Karpas-422 (cell line): ENCODE data around the gene ROMO1. TPM values are rescaled to one million over a fixed set of nuclear protein-coding genes. Genes with fewer than 3 reads are reported as not detected.

Experiments
- DNase-seq: peaks from one replicate; pipeline ENCODE4 v3.0.0-alpha.2; 2015
- H2AFZ ChIP-seq: fragments of 200-600 bp; sonication (generic); 2 replicates; pipeline ENCODE4 v1.6.1; 2014; ENCODE audit warnings: antibody characterized with exemption, low read length, mixed read lengths
- H3K27ac ChIP-seq: fragments of 200-600 bp; sonication (generic); 2 replicates; pipeline ENCODE4 v1.5.1; 2014; ENCODE audit warnings: mild to moderate bottlenecking, low read length, moderate library complexity
- H3K27me3 ChIP-seq: fragments of 200-600 bp; sonication (generic); 2 replicates; pipeline ENCODE4 v1.6.1; 2014; ENCODE audit warnings: low read length, mixed read lengths
- H3K36me3 ChIP-seq: fragments of 200-600 bp; sonication (generic); 2 replicates; pipeline ENCODE4 v1.6.1; 2014; ENCODE audit warnings: low read length, mixed read lengths; ENCODE audit not compliant: insufficient read depth
- H3K4me1 ChIP-seq: fragments of 200-600 bp; sonication (generic); 2 replicates; pipeline ENCODE4 v1.6.1; 2014; ENCODE audit warnings: mild to moderate bottlenecking, low read length, mixed read lengths
- H3K4me2 ChIP-seq: fragments of 200-600 bp; sonication (generic); 2 replicates; pipeline ENCODE4 v1.6.1; 2014; ENCODE audit warnings: low read length, low read depth, mild to moderate bottlenecking; ENCODE audit not compliant: poor library complexity, severe bottlenecking
- H3K4me3 ChIP-seq: fragments of 200-600 bp; sonication (generic); 2 replicates; pipeline ENCODE4 v1.5.1; 2014; ENCODE audit warnings: mild to moderate bottlenecking, antibody characterized with exemption, low read length, mixed read lengths
- H3K79me2 ChIP-seq: fragments of 200-600 bp; sonication (generic); 2 replicates; pipeline ENCODE4 v1.6.1; 2014; ENCODE audit warnings: mild to moderate bottlenecking, low read length, mixed read lengths
- H3K9ac ChIP-seq: fragments of 200-600 bp; sonication (generic); 2 replicates; pipeline ENCODE4 v1.6.0; 2014; ENCODE audit warnings: low read length
- H3K9me2 ChIP-seq: fragments of 200-600 bp; sonication (generic), shearing (Covaris generic); replicated peaks from 2 replicates; pipeline ENCODE4 v1.6.0; 2014; ENCODE audit warnings: mild to moderate bottlenecking, low read length, moderate library complexity; ENCODE audit not compliant: insufficient read depth
- H3K9me3 ChIP-seq: fragments of 300-700, 200-600 bp; sonication (generic); 2 replicates; pipeline ENCODE4 v1.6.1; 2014; ENCODE audit warnings: low read length, mixed read lengths
- H4K20me1 ChIP-seq: fragments of 200-600 bp; sonication (generic); 2 replicates; pipeline ENCODE4 v1.6.1; 2014; ENCODE audit warnings: mild to moderate bottlenecking, antibody characterized with exemption, low read length, low read depth; ENCODE audit not compliant: insufficient read depth
- total RNA-seq: library from RNA; depleted of rRNA; stranded (reverse); fragments of >200 nt; shearing (Covaris generic); gene quantifications from 2 replicates; pipeline ENCODE4 v1.2.3, GENCODE V29; 2014; ENCODE audit warnings: low replicate concordance

Gene ROMO1
- total RNA-seq, 1 experiment from 2014 or later: 242 TPM

DNA sequence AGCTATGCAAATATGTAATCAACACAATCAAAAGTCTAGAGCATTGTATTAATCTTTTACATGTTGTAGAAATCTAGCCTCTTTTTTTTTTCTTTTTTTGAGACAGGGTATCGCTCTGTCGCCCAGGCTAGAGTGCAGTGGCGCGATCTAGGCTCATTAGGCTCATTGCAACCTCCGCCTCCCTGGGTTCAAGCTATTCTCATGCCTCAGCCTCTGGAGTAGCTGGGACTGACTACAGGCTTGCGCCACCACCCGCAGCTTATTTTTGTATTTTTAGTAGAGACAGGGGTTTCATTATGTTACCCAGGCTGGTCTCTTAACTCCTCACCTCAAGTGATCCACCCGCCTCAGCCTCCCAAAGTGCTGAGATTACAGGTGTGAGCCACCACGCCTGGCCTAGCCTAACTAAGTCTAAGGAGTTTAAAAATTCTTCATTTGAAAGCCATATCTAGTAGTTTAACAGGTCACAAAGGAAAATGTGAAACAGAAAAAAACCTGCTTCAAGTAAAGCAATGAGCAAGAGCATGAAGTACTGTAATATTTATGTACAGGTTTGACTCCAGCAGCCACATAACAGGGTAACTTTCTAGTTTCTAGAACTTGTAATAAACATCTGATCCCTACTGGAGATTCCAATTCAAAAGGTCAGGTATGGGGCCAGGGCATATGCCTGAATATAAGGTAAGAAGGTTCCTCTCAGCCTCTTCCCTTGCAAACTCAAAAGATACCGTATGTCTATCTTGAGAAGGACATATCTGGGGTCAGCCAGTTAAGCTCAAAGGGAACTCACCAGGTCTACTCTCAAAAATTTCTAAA, 38.9 kb upstream of the ROMO1 start:
- Histone ChIP-seq H2AFZ (no peak overlapping the region), H3K27me3 (no peaks in the 10 kb centered on the region), H3K4me1 (peaks cover 43% of the 10 kb centered on the region), H3K9me2 (no peaks in the 10 kb centered on the region), H3K79me2 (peaks cover 93% of the 10 kb centered on the region), H3K4me3 (no peak overlapping the region), H3K36me3 (peaks cover 49% of the 10 kb centered on the region), H4K20me1 (peaks cover 82% of the 10 kb centered on the region), H3K4me2 (peak overlapping the region; percentile 96), H3K27ac (no peak overlapping the region), H3K9ac (no peak overlapping the region), H3K9me3 (no peaks in the 10 kb centered on the region)
- DNase-seq: no peak

DNA sequence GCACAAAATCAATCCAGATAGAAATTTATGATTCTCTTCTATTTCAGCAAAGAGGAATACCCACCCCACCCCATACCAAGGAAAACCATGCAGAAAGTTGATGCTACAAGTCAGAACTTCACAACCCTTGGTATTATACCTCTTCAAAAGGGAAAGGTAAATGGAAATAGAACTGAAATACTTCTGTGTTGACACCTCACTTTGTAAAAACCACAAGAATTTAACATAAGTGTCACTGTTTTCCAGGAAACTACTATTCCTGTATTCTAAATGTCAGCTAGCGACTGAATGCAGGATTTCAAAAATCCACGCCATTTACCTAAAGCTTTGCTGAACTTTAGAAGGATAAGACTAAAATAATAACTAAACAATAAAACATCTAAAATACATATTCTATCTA, 38.2 kb upstream of the ROMO1 start:
- no peak overlapping the region for H3K9ac ChIP-seq

DNA sequence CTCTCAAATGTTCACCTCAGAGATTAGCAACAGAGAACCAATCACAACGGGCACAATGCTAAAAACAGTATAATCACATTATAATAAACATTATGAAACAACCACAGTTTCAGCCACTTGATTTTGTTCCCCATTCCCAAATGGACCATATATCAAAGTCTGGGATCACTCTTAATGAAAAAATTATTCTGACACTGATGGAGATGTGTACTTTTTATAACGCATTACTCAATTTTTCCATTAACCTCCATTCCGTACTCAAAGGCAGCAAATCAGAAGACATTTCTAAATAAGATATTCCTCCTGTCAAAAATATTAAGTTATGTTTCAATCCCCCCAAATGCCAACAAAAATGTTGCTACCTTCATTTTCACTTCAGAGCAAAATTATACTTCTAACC, 37.3 kb upstream of the ROMO1 start:
- H3K4me3 ChIP-seq: peak overlapping the region; percentile 96
- no peak overlapping the region for H3K27ac ChIP-seq
- peaks cover 77% of the 10 kb centered on the region for H3K79me2 ChIP-seq
- H3K36me3 ChIP-seq: peaks cover 33% of the 10 kb centered on the region
- no peaks in the 10 kb centered on the region for H3K9me2 ChIP-seq
- H3K4me2 ChIP-seq: peak overlapping the region; percentile 96
- H3K9ac ChIP-seq: peak overlapping the region; percentile 93; the same call in 1 of the 2 replicates
- no peak for DNase-seq
- H3K9me3 ChIP-seq: no peaks in the 10 kb centered on the region
- H2AFZ ChIP-seq: no peak overlapping the region
- peaks cover 69% of the 10 kb centered on the region for H4K20me1 ChIP-seq
- H3K27me3 ChIP-seq: no peaks in the 10 kb centered on the region
- H3K4me1 ChIP-seq: peaks cover 43% of the 10 kb centered on the region

More for the DNA sequence above, 38.2 kb upstream of the ROMO1 start:
- Histone ChIP-seq H3K27ac (no peak overlapping the region), H4K20me1 (peaks cover 77% of the 10 kb centered on the region), H2AFZ (no peak overlapping the region), H3K9me3 (no peaks in the 10 kb centered on the region), H3K27me3 (no peaks in the 10 kb centered on the region), H3K4me2 (peak overlapping the region; percentile 96), H3K36me3 (peaks cover 42% of the 10 kb centered on the region), H3K4me3 (no peak overlapping the region; the same call in 1 of the 2 replicates), H3K79me2 (peaks cover 86% of the 10 kb centered on the region), H3K9me2 (no peaks in the 10 kb centered on the region), H3K4me1 (peaks cover 43% of the 10 kb centered on the region)
- DNase-seq: no peak

DNA sequence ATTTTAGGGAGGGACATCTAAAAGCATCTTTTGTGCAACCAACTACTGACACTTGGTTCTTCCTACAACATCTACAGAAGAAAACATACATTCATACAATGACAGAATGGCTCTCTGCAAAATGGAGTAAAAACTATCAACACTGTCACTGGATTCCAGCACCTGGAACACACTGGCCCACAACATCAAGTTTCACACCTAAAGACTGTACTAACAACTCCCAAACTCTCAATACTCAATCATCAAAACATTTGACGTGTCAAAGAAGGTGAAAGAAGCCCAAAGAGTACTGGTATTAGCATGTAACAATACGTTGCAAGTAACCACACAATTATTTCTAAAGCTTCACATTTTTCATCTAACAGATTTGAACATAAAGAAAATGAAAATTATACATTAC, 36.7 kb upstream of the ROMO1 start:
- Histone ChIP-seq H3K27me3 (no peaks in the 10 kb centered on the region), H3K9me3 (no peaks in the 10 kb centered on the region), H3K79me2 (peaks cover 71% of the 10 kb centered on the region), H3K4me1 (peaks cover 43% of the 10 kb centered on the region), H3K36me3 (peaks cover 27% of the 10 kb centered on the region), H4K20me1 (peaks cover 63% of the 10 kb centered on the region), H2AFZ (no peak overlapping the region), H3K9ac (peak overlapping the region; percentile 93; the same call in 1 of the 2 replicates), H3K9me2 (no peaks in the 10 kb centered on the region), H3K4me3 (peak overlapping the region; percentile 96), H3K27ac (no peak overlapping the region), H3K4me2 (peak overlapping the region; percentile 96)
- no peak for DNase-seq

DNA sequence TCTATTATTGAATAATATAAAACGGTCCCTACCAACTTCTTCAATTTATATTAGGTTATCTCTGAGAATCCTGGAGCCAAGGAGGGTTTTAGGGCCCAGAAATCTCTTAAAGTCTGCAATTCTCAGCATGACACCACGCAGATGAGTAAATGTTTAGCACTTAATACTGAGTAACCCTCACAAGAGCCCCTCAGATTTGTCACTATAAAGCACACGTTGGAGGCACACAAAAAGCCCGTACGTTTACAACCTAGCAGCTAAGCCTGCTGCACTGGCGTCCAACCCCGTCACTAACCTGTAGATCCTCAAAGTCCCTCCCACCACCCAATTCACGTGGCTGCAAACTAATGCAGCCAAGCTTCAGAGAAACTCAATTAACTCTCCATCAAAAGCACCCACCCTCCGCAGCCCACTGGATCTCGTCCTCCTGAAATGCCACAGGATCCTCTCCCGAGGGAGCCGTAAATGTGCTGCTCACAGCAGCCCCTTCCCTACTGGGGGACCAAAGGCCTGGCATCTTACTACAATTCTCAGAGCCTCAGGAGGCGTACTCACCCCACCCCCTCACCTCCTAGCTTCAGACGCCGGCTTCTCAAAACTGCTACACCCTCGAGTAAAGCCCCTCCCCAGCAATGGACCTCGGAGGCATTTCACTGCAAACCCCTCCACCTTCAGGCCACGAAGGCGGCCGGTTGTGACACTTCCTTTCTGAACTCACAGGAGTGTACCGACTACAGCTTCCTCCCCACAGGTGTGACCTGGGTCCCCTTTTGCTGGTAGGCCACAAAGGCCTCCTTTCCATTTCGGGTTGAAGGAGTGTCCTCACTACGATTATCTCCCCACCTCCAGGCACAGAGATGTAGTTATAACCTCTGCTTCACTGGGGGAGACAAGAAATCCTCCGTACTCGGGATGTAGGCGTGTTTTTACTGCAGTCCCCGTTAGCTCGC, 35.4 kb upstream of the ROMO1 start:
- Histone ChIP-seq H3K36me3 (peaks cover 33% of the 10 kb centered on the region), H2AFZ (no peak overlapping the region), H3K9me2 (no peaks in the 10 kb centered on the region), H3K9ac (peak overlapping the region; percentile 93), H3K4me2 (peak overlapping the region; percentile 96), H3K4me1 (peaks cover 46% of the 10 kb centered on the region), H3K79me2 (peaks cover 62% of the 10 kb centered on the region), H3K9me3 (no peaks in the 10 kb centered on the region), H3K4me3 (peak overlapping the region; percentile 96), H3K27ac (peak overlapping the region; percentile 83), H4K20me1 (peaks cover 54% of the 10 kb centered on the region), H3K27me3 (no peaks in the 10 kb centered on the region)
- peak; percentile 81 for DNase-seq

DNA sequence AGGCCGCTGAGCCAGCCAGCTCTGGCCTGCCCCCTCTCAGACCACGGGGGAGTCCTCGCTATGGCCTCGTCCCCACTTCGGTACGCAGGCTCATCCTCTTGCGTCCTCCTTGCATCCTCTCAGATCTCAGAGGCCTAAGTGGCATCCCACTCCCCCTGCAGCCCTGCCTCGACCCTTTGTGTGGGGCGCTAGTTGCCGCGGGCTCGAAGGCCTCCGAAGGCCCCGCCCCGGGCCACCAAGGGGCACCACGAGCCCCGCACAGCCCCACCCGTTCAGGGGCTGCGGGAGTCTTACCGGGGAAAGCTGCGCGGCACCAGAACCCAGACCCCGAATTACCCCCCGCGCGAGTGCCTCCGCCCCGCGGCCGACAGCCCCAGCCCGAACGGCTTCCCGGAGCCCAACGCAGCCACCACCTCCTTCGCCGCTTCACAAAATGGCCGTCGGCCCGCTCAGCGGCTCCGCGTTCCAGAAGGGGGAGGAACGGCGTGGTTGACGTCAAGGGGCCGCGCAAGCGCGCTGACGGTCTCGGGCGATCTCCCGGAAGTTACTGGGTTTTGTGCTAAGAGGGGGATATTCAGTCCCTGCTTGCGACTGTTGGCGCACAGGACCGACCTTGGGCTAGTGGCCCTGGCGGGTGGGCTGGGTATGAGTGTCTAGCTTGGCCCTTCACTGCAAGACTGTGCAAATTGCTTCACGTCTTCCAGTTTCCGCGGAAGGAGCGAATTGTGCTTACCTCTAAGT, 34.6 kb upstream of the ROMO1 start, which contains the start of the genes CPNE1 and RBM12:
CPNE1 (minus strand) TSS at position 435 of the 741 bp plus-strand sequence. CDS start 31,977 bp downstream, outside the sequence.
RBM12 (minus strand) TSS at position 435 of the 741 bp plus-strand sequence. CDS start 9,578 bp downstream, outside the sequence.
- Histone ChIP-seq H3K9me2 (no peaks in the 10 kb centered on the region), H2AFZ (peak within 1 kb of the TSS; percentile 92), H3K27ac (peak within 1 kb of the TSS; percentile 83), H3K9me3 (no peaks in the 10 kb centered on the region), H3K9ac (peak within 1 kb of the TSS; percentile 93), H3K4me1 (peaks cover 46% of the 10 kb centered on the region), H3K36me3 (peaks cover 36% of the 10 kb centered on the region), H3K27me3 (no peaks in the 10 kb centered on the region), H3K4me2 (peak within 1 kb of the TSS; percentile 96), H3K4me3 (peak within 1 kb of the TSS; percentile 96), H4K20me1 (peaks cover 48% of the 10 kb centered on the region), H3K79me2 (peaks cover 54% of the 10 kb centered on the region)
- DNase-seq: peak; percentile 97

DNA sequence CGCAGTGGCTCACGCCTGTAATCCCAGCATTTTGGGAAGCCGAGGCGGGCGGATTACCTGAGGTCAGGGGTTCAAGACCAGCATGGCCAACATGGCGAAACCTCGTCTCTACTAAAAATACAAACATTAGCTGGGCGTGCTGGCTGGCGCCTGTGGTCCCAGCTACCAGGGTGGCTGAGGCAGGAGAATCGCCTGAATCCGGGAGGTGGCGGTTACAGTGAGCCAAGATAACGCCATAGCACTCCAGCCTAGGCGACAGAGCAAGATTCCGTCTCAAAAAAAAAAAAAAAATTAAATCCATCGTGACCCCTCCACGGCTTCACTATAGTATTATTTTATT, 33.3 kb upstream of the ROMO1 start:
- Histone ChIP-seq H2AFZ (no peak overlapping the region), H3K4me2 (no peak overlapping the region), H3K4me1 (peaks cover 34% of the 10 kb centered on the region), H3K4me3 (no peak overlapping the region), H3K27ac (no peak overlapping the region), H3K9ac (no peak overlapping the region), H4K20me1 (peaks cover 35% of the 10 kb centered on the region), H3K9me2 (no peaks in the 10 kb centered on the region), H3K79me2 (peaks cover 41% of the 10 kb centered on the region), H3K9me3 (no peaks in the 10 kb centered on the region), H3K27me3 (no peaks in the 10 kb centered on the region), H3K36me3 (peaks cover 37% of the 10 kb centered on the region)
- DNase-seq: no peak
